PC-9 (cell line): ENCODE measurements around the gene SLC22A31.

Experiments
- CTCF ChIP-seq: fragments of 200-600 bp; sonication (generic); conservative IDR thresholded peaks from 2 replicates; pipeline ENCODE4 v1.6.1; 2017; ENCODE audit warnings: mixed run types, antibody characterized with exemption, mild to moderate bottlenecking, moderate library complexity
- EZH2 ChIP-seq: fragments of 200-600 bp; sonication (generic); IDR thresholded peaks from 2 replicates; pipeline ENCODE4 v1.8.0; 2017; ENCODE audit warnings: antibody characterized with exemption, low read depth

GRCh38 chr16:89159850-89160354, 40.4 kb downstream of the SLC22A31 start:
- TF ChIP-seq CTCF: no peak
- TF ChIP-seq EZH2: no peak
